ENCODE measurements around the gene MOG. TPM values are rescaled to one million over a fixed set of nuclear protein-coding genes. Genes with fewer than 3 reads are reported as not detected.

MOG gene
- total and polyA plus RNA-seq, 12 donors, result not detected

DNA sequence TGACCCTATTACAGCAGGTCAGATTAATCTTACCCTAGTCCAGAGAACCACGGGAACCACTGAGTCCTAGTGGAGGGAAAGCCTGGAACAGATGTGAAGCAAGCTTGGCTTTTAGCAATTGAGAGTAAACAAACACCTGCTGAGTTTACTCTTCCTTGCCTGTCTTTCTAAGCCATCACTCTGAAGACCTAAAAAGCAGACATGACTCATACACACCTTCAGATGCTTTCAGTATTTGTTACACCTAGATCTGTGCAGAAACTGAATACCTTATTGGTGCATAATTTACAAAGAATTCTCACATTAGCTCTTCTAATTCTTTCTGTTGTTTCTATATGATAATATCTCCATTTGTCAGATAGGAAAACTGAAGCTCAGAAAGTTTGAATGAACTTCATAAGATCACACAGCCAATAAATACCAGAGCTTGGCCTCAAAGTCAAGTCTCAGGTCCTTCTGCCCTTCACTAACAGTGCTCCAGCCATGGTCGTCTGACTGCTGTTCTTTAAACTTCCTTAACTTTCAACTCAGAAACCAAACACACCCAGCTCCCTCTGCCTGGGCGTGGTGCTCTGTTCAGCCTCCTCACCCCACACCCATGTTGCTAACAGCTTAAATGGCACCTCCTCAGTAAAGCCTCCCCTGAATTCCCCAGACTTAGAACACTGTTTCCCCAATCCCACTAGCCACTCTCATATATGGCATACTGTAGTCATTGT lies 15.3 kb upstream of the MOG start:
- intact Hi-C loops (cut with DNase I), result no loop called here

DNA sequence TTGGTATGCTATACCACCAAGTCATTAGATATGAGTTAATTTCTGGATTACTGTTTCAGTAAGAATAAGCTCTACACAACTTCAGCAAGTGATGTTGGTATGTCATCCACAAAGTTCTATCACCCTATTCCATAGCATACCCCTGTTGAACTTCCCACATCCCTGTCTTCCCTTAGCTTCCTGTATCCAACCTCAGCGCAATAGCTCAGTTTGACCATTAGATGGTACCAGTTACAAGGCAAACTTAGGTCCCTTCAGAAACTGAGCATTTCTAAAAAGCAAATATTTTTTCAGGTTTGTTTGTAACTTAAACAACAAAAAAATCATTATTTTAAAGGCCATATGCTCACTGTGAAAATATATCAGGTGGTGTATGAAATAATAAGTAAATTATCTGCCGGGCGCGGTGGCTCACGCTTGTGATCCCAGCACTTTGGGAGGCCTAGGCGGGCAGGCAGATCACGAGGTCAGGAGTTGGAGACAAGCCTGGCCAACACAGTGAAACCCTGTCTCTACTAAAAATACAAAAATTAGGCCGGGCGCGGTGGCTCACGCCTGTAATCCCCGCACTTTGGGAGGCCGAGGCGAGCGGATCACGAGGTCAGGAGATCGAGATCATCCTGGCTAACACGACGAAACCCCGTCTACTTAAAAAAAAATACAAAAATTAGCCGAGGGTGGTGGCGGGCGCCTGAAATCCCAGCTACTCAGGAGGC lies 8.8 kb upstream of the MOG start:
- intact Hi-C loops (cut with DNase I), result no loop called here
- WGBS, 4 donors, result 87 to 91% (median 90%) methylated on average over 23 of the region's 23 CpGs
- no peak for DNase-seq
- TF ChIP-seq POLR2A (IDR thresholded peaks at IDR 0.05), result no peak
- TF ChIP-seq, protein P1, sequence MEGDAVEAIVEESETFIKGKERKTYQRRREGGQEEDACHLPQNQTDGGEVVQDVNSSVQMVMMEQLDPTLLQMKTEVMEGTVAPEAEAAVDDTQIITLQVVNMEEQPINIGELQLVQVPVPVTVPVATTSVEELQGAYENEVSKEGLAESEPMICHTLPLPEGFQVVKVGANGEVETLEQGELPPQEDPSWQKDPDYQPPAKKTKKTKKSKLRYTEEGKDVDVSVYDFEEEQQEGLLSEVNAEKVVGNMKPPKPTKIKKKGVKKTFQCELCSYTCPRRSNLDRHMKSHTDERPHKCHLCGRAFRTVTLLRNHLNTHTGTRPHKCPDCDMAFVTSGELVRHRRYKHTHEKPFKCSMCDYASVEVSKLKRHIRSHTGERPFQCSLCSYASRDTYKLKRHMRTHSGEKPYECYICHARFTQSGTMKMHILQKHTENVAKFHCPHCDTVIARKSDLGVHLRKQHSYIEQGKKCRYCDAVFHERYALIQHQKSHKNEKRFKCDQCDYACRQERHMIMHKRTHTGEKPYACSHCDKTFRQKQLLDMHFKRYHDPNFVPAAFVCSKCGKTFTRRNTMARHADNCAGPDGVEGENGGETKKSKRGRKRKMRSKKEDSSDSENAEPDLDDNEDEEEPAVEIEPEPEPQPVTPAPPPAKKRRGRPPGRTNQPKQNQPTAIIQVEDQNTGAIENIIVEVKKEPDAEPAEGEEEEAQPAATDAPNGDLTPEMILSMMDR (IDR thresholded peaks at IDR 0.05), result peak; percentile 18 to 49 (median 41)
- no peaks in the 10 kb centered on the region for H3K9me3 ChIP-seq (replicated peaks in 1 of 3)
- no peaks in the 10 kb centered on the region for H3K36me3 ChIP-seq (replicated peaks in 1 of 2)
- H3K27me3 ChIP-seq, result no peaks in the 10 kb centered on the region
- H3K4me3 ChIP-seq, result no peak overlapping the region
- peaks cover 0 to 6% of the 10 kb centered on the region in 2 donors for H3K4me1 ChIP-seq (replicated peaks in 1 of 2)
- no peak overlapping the region for H3K27ac ChIP-seq

More for the DNA sequence above, 15.3 kb upstream of the MOG start:
- Histone ChIP-seq H3K27me3 (no peaks in the 10 kb centered on the region), H3K4me1 (replicated peaks in 1 of 2) (no peaks in the 10 kb centered on the region), H3K4me3 (no peak overlapping the region), H3K36me3 (replicated peaks in 1 of 2) (no peaks in the 10 kb centered on the region), H3K9me3 (replicated peaks in 1 of 3) (no peaks in the 10 kb centered on the region), H3K27ac (no peak overlapping the region)
- 34 to 51% (median 46%) methylated on average over 3 of the region's 3 CpGs for WGBS, 4 donors
- TF ChIP-seq POLR2A (IDR thresholded peaks at IDR 0.05), result no peak
- TF ChIP-seq, protein P1 (IDR thresholded peaks at IDR 0.05), result no peak
- no peak for DNase-seq

DNA sequence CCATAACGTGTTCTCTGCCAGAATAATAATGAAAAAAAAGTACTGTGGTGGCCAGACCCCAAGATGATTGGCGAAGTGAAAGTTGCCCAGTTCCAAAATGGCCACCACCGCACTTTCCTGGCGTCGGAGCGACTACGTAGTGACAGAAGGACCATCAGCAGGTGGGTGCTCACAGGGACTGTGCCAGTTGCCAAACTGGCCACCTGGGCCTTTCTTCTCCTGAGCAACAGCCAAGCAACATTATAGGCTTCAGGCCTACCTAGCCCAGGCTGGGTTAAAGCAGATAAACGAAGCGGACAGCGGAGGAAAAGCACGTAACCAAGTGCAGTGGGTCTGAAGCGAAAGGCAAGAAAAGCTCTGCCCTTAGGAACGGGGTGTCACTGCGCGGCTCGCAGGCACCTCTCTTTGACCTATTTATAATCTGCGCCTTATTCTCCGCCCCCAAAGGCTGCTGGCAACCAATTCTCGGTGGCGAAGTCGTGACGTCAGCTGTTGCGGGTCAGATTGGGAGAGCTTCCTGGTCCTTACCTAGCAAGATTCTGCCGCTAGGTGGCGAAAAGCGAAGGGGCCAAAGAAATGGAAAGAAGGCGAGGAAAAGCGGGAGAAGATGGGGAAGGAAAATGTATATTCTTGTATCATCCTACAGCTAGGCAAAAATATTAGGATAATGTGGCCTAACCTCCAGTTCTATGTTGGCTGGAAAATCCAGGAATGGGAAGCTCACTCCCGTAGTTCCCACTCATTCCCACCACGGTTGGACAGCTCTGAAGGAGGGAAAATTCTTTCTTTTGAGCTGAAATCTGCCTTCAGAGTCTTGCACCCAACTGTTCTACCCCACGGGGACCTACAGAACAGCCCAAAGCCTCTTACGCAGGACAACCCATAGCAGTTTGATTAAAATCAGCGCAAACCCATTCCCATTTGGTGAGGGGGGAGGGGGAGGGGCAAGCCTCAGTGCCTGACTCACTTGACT lies 6.9 kb upstream of the MOG start:
- Histone ChIP-seq H3K9me3 (replicated peaks in 1 of 3) (no peaks in the 10 kb centered on the region), H3K27ac (peak overlapping the region; percentile 73 to 96 (median 94)), H3K4me3 (peak overlapping the region in 3 of 4 donors; percentile 35 to 71 (median 57)), H3K36me3 (replicated peaks in 1 of 2) (no peaks in the 10 kb centered on the region), H3K4me1 (replicated peaks in 1 of 2) (peaks cover 0 to 15% of the 10 kb centered on the region in 2 donors), H3K27me3 (peaks cover 4% of the 10 kb centered on the region)
- TF ChIP-seq POLR2A (IDR thresholded peaks at IDR 0.05), result peak; percentile 76 to 86
- TF ChIP-seq, protein P1 (IDR thresholded peaks at IDR 0.05), result peak; percentile 91 to 96 (median 94)
- intact Hi-C loops (cut with DNase I), result no loop called here
- DNase-seq, result peak; percentile 98 to 100 (median 99)
- WGBS, 4 donors, result 4 to 6% (median 4%) methylated on average over 30 to 33 of the region's 33 CpGs
